ENCODE results near the gene AIFM2.
"Not testable (repeated sequence)": the region's sequence is repeated elsewhere in the genome, so short reads cannot be mapped to it uniquely, and the experiment has no call there.

AIFM2 gene

DNA sequence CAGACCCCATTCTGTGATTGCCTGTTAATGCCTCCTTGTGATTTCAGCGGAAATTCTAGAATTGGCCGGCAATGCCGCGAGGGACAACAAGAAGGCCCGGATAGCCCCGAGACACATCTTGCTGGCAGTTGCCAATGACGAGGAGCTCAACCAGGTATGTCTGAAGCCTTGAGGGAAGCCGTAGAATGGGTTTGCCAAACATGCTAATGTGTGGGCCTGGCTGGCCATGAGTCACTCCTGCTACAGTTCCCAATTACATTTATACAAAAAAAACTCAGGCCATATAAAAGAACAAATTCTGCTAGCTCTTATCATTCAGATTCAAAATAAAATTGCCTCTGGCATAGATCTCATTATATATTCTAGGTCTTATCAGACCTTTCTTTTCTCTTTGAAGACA, 42.6 kb downstream of the AIFM2 start:
- no peak for DNase-seq

DNA sequence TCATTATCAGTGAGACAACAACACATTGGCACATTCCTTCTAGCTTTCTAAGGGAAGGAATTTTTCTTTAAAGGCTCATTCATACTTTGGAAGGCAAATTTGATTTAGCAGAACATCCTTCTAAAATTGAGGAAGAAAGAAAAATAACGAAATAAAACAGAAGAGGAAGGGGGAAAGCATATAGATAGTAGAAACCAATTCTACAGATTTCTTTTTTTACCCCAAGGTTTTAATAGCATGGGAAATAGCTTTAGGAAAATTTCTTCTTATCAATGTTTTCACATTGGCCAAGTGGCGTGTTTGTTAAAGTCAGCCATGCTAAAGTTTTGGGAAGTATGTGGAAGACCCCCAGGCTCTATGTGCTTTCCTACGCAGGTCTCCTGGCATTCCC, 44.3 kb downstream of the AIFM2 start:
- DNase-seq, result no peak

DNA sequence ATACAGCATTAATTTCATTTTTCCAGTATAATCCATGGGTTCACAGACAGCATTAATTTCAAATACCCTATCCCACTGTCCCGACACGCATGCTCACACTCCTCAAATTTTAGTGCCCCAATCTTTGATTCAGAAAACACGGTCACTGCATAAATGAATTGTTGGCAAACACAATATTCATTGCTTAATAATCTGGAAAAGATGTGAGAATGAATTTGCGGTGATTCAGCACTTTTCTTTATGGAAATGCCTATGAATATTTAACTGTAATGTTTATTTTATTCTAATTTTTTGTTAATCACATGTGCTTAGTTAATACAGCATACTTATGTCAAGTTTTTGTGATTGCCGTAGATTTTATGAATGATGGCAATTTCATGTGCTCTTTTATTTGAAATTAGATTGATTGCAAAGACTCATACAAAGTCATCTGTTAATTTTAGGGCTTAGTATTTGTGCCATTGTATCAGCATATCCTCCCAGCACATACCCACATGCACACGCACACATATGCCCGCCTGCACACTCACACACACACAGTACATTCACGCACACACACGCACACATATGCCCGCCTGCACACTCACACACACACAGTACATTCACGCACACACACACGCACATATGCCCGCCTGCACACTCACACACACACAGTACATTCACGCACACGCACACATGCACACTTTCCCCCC, 44.9 kb downstream of the AIFM2 start:
- DNase-seq, result no peak

DNA sequence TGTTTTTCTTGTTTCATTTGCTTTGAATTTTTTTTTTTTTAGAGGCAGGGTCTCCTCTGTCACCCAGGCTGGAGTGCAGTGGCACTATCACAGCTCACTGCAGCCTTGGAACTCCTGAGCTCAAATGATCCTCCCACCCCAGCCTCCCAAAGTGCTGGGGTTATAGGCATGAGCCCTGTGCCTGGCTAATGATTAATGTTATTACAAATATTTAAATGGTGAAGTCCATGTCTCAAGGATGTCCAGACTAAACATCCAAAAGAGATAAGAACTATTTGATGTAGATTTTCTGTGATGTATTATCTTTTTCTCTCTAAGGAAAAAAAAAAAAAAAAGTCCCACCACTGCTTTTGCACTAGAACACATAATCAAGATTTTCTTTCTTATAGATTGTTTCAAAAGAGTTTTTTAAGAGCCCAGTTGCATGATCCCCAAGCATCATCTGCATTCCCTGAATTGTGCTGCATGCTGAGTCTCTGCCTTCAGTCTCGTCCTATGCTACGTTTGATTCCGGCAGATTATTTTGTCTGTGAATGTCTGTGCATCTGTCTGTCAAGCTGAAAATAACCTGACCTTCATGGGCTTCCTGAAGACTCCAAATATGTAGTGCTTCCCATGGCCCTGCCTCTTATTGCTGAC, 46.5 kb downstream of the AIFM2 start:
- no peak for DNase-seq

DNA sequence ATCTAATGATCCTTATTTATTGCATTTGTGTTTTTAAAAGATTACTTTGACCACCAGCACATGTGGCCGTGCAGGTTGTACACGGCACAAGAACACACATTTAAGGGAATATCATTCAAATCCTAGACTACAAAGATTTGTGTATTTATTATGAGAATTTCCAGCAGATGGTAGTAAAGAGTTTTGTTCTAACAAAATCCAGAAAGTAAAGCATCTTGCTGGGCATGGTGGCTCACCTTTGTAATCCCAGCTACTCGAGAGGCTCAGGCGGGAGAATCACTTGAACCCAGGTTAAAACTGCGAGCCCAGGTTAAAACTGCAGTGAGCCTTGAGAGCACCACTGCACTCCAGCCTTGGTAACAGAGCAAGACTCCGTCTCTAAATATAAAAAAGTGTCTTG, 48.4 kb downstream of the AIFM2 start:
- no peak for DNase-seq

DNA sequence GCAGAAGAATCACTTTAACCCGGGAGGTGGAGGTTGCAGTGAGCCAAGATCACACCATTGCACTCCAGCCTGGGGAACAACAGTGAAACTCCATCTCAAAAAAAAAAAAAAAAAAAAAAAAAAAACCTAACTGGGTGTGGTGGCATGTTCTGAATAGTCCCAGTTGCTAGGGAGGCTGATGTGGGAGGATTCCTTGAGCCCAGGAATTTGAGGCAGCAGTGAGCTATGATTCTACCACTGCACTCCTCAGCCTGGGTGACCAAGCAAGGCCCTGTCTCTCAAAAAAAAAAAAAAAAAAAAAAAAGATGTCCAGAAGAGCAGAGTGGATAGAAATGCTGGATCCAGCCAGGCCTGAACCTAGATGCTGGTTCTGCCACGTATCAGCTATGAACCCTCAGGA, 51.8 kb downstream of the AIFM2 start:
- not testable (repeated sequence) for DNase-seq

DNA sequence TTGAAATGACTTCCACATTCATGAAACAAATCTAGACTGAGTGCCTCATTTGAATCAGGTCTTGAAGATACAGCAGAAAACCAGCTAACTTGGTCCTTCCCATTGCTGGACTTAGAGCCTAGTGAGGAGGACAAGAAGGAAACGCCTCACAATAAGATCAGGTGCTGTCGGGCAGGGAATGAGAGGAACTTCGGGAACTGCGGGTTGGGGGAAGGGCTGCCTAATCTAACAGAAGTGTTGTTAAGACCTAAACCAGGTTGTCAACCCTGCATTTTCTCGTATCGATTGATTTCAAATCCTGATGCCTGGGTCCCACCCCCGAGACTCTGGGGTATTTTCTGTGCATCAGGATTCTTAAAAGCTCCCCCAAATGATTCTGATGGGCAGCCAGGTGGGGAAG, 53.7 kb downstream of the AIFM2 start:
- no peak for DNase-seq

DNA sequence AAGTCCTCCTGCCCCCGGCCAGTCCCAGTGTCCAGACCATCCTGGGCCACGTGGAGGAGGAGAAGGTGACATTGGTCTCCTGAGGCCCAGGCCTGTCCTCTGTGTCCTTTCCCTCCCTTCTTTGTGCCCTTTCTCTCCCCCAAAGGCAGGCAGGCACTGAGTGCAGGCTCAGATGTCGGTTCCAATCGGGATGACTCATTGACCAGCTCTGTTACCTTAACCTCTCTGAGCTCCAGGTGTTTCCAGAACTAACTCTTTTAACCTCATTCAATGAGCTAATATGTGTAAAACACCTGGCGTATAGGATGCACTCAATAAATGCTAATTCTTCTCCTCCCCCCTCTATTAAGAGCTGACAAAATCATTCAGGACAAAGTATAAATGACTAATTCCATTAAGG, 54.3 kb downstream of the AIFM2 start:
- no peak for DNase-seq

DNA sequence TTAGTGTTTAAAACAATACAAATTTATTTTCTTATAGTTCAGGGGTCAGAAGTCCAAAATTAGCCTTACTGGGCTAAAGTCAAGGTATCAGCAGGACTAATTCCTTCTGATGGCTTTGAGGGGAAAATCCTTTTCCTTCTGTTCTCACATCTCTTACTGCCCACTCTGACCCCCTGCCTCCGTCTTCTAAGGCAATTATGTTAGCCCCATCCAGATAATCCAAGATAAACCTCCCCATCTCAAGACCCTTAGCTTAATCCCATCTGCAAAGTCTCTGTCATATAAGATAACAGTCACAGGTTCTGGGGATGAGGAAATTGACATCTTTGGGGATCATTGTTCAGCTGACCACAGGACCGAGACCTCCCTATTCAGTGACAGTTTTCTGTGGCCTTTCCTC, 57.7 kb downstream of the AIFM2 start:
- DNase-seq, result no peak

DNA sequence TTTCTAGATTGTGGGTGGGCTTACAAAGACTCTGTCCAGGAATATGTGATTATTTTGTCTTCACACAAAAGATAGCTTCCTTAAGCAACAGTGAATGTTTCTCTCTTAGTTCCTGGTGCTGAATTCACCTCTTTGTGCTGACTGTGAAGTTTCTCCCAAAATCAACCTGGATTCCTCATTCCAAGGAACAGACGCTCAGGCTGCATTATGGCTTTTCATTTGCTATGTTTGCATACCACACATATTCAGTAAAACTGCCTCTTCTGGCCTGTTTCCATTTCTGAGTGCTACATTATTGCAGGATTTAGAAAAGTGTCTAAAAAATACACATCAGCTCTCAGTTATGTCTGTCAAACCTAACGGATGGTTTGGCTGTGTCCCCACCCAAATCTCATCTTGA, 58.5 kb downstream of the AIFM2 start:
- DNase-seq, result no peak

DNA sequence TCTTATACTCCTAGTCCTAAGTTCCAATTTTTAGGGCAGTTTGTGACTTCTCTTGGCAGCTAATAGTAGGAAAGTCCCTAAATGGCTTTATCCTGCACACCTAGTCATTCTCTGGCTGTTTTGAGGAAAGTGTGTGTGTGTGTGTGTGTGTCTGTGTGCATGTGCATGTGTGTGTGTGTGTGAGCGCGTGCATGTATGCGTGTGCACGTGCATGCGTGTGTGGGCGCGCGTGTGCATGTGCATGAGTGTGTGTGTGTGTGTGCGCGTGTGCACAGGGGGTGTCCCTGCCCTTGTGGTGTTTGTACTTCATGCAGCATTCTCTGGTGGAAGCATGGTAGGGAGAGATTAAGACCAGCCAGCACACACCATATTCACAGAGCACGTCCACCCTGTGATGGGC, 61.8 kb downstream of the AIFM2 start:
- DNase-seq, result no peak

DNA sequence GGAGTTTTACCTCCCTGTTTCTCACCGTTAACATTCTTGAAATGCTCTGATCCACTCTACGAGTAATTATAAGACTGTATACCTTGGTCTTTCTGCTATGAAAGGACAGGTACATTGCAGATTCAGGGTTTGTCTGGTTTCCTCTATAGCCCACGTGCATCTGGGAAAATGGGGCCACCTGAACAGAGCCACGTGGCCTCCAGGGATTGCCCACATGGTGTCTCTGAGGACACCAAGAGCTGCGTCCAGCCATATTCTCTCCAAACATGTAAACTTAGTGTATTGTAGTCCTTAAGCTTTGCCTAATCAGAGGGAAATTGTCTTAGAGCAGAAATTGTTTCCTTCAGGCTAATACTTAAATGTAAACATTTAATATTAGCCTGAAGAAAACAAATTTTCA, 63.3 kb downstream of the AIFM2 start:
- no peak for DNase-seq

DNA sequence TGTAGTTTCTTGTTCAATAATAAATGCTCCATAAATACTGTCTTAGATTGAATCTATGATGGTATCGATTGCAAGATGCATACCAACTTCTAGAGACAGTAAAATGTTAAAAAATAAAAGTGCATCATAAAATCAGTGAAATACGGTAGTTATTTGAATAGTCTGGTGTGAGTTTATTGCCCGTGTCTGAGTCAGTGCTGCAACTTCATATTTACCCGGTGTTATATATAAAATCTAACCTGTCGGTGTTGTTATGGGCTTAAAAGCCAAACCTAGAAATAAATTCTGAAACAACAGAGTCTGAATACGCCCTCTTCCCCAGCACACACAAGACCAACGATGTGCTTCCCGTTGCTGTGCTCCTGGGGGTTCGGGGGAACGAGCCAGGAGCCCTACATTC, 63.7 kb downstream of the AIFM2 start:
- no peak for DNase-seq

DNA sequence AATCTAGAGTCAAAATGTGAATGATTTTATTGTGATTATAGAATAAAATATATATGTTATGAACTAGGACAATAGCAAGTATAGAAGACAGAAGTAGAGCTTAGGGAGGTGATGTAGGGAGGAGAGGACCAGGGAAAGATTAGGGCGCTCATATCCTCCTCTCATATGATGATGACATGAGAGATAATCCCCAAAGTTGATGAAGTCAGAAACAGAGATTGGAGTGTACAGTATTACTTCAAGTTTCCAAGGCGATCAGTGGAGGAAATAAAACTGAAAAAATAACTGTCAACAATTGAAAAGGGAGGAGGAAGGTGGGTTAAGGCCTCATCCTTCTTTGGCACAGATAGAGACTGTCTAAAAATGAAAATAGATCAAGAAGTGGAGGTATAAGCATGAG, 65.0 kb downstream of the AIFM2 start:
- DNase-seq, result no peak

DNA sequence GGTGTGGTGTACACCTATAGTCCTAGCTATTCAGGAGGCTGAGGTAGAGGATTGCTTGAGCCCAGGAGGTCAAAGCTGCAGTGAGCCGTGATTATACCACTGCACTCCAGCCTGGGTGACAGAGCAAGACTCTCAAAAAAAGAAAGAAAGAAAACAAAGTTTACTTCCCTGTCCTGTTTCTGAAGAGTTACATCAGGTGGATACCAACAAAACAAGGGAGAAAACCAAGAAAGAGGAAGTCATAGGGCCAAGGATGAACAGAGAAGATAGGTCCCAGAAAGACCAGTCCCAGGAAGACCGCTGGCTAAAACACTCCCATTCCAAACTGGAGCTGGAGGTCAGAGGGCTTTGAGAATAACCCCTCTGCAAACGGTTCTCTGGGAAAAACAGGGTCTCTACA, 66.4 kb downstream of the AIFM2 start:
- no peak for DNase-seq

DNA sequence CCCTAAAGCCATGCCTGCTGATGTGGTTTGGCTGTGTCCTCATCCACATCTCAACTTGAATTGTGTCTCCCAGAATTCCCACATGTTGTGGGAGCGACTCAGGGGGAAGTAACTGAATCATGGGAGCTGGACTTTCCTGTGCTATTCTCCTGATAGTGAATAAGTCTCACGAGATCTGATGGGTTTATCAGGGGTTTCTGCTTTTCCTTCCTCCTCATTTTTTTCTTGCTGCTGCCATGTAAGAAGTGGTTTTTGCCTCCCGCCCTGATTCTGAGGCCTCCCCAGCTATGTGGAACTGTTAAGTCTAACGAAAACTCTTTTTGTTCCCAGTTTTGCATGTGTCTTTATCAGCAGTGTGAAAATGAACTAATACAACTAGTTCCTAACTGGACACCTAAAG, 68.1 kb downstream of the AIFM2 start:
- DNase-seq, result no peak

DNA sequence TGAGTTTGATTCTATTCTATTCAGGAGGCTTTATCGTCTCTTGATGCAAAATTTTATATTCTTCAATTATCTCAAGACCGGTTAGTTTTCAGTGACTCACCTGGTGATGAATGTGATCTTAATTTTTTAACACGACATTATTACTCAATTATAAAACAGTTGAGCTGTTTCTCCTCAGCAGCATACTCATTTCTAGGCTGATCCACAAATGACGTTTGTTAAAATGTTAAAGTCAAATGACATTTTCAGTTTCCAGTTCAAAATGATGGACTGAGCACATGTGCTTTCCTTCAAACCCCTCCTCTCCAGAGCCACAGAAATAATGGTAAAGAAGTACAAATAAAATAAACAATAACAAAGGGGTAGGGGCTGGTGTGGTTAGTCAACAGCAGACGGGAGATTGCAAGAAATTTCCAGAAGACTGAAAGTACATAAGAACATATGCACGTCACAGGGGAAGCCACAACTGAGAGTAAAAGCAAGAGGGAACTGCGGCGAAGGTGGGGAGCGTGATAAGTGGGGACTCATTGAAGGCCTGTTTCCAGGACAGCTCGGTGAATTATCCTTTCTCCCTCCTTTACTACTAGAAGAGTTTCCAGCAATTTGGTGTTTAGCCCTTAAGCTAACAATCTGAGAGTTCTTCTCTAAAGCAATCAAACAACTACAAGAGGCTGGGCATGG, 69.1 kb downstream of the AIFM2 start:
- DNase-seq, result no peak

Data from activated CD4-positive, alpha-beta T cell treated with anti-CD3 and anti-CD28 coated beads for 1 hour (primary cell).